Ureter (tissue), 1 donor: ENCODE measurements around the gene DYNLT3. TPM values are rescaled to one million over a fixed set of nuclear protein-coding genes. Genes with fewer than 3 reads are reported as not detected.

Experiments used
- DNase-seq: peaks from one replicate; pipeline ENCODE4 v3.0.0-alpha.2; 2020; ENCODE audit warnings: low spot score
- total RNA-seq: library from RNA; stranded (reverse); gene quantifications from one replicate; pipeline ENCODE4 v1.2.4, GENCODE V29; 2023
- donor health status: DM: yes; HTN: yes; CAD: no.

DYNLT3 gene
- total RNA-seq, 1 donor from 2014 or later: 31.9 TPM

DNA sequence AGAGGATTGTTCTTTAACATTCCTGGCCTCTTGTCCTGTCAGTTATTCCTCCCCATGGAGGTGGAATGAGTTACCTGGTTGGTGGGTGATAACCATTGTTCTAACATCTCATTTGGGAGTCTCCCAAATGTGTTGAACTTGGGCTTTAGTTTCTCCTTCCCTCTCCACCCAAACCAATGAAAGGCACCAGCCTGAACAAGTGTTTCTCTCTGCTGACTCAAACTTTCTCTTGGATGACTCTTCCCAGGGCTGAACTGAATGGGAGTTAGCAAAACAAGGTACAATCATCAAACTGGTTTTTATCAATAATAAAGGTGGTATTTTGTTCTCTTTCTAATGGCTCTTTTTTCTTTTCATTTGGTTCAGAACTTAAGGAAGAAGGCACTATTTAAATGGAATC lies 2.7 kb downstream of the DYNLT3 start:
- DNase-seq: no peak

DNA sequence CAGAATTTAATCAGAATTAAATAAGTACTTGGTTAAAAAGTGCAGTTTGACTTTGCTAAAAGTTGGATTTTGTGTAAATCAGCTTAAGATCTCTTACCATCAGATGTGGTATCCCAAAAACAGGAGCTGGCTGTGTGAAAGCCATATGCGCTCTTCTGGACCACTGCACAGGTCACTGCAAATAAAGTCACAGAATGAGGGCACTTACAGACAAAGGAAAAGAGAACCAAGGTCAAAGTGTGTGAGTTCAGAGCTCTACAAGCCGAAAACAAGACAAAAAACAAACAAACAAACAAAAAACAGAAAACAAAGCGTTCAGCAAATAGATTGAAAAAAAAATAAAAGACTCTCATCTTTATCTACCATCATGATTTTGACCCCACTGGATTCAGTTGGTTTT lies 6.4 kb downstream of the DYNLT3 start:
- DNase-seq: no peak

GRCh38 chrX:37834937-37835336 lies 12.4 kb downstream of the DYNLT3 start:
- DNase-seq: no peak

DNA sequence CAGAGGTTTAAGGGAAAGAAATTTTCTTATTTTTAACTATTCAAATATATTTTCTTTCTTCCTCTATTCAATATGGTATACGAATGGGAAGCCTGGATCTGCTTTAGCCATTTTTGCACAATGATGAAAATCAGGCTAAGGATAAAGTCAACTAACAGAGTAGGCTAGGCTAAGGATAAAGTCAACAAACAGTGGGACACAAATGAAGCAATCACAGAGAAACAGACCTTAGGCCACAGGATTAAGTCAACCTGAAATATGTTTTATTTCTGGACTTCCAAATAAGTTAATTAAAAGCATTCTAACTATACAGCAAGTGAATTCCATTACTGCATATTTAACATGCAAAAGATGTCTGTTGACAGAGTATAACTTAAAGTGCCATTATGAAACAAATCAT lies 17.0 kb downstream of the DYNLT3 start:
- DNase-seq: no peak

- no peak for DNase-seq
These were observed 17.6 kb downstream of the DYNLT3 start for GRCh38 chrX:37829721-37830120.

GRCh38 chrX:37825215-37825842 lies 22.0 kb downstream of the DYNLT3 start:
- DNase-seq: peak; percentile 46

GRCh38 chrX:37824491-37825214 lies 22.7 kb downstream of the DYNLT3 start:
- DNase-seq: no peak

- DNase-seq: no peak
These were observed 26.7 kb downstream of the DYNLT3 start for GRCh38 chrX:37820646-37821045.

- no peak for DNase-seq
These were observed 29.3 kb downstream of the DYNLT3 start for GRCh38 chrX:37818031-37818430.

GRCh38 chrX:37817579-37817978 lies 29.8 kb downstream of the DYNLT3 start:
- no peak for DNase-seq

GRCh38 chrX:37817176-37817575 lies 30.2 kb downstream of the DYNLT3 start:
- DNase-seq: no peak

DNA sequence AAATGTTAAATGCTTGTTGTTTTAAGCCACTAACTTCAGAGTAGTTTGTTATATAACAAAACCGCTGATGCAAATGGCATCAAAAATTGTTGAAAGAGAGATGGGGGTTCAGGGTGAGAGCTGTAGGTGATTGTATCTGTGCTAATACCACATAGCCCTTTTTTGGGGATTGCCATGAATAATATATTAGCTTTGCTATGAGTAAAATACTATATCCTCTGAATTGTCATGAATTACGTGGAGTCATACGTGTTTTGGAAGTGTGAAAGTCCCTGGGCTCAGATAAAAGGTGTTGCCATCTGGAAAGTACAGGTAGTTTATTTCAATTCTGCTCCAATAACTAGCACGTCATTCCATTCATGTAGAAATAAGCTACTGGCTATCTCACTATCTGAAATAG lies 30.6 kb downstream of the DYNLT3 start:
- DNase-seq: no peak

GRCh38 chrX:37815366-37815765 lies 32.0 kb downstream of the DYNLT3 start:
- no peak for DNase-seq

- no peak for DNase-seq
These were observed 33.8 kb downstream of the DYNLT3 start for GRCh38 chrX:37813570-37813969.

- no peak for DNase-seq
These were observed 35.3 kb downstream of the DYNLT3 start for GRCh38 chrX:37812110-37812509.

DNA sequence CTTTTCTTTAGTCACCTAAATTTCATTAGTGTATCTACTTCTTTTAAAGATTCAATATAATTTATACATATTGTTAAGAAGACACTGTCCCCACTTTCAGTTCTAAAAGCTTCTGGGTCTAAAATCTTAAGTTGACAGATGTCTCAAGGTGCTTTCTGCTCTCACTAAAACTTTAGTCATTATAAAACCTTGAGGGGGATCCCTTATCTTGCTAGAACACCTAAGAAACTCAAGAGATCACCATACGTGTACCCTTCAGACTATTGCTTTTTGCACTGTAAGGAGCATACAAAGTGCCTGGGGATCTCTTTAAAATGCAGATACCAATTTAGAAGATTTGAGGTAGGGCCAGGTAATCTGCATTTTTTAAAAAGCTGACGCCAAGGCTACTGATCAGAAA lies 37.4 kb downstream of the DYNLT3 start:
- DNase-seq: no peak

DNA sequence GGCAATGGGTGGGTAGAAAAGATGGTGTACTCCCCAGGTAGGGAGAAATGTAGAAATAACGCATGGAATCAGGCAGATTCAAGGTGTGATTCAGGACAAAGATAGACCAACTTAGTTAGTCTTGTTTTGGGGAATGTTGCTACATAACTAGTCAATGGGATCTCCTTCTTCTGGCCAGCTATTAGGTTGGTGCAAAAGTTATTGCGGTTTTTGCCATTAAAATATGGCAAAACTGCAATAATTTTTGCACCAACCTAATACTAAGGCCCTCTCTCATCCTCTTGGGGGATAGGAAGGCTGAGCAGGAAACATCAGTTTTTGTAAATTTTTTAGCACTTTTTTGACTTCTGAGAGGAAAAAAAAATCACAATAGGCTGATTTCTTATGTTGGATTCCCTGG lies 44.3 kb downstream of the DYNLT3 start:
- no peak for DNase-seq

DNA sequence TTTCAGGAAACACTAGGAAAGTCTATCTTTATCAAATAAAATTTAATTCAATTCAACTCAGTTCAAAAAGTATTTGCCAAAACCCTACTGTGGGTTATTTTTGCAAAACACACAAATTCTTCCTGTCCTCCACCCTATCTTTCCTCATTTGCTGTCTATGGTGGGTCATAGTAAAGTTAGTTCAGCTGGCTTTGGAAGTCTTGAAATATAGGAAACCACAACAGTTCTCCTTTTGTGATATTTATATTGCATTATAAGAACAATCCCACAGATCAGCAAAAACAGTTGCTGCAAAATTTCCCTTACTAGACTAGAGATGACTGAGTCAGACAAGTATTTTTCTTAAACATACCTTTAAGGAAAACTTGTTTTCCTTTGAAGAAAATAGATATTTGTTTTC lies 45.3 kb downstream of the DYNLT3 start:
- no peak for DNase-seq

DNA sequence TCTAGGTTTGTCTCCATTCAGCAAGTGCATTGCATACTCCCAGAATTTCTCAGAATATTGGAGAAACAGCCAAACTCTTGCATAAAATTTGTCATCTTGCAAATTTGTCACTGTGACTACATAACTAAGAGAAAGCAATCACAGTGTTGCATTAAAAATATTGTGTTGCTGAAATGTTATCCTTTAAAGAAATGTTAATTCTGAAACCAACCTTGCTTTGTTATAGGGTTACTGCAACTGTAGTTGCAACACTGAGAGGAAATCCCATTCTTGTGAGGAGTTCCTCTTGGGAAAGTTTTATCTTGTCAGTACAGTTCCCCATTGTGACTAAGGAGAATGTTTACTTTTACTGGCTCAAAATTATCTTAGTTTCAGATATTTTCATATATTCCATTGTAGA lies 46.7 kb downstream of the DYNLT3 start:
- DNase-seq: no peak

DNA sequence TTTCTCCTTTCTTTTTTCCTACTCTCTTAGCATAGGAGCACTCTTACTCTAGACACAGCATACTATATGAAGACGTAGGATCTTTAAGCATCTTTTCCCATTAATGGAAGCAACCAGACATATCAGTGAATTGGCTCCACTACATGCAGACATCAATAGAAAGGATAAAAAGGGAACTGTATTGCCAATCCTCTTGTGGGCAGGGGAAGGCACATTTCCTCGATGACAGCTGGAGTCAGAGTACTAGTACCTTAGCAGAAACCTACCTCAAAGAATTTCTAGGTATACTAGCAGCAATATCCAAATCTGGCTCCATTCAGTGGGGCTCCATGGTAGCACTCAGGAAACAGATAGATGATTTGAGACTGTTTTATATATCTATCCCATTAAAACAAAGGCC lies 47.4 kb downstream of the DYNLT3 start:
- no peak for DNase-seq

GRCh38 chrX:37796805-37797204 lies 50.6 kb downstream of the DYNLT3 start:
- DNase-seq: no peak

DNA sequence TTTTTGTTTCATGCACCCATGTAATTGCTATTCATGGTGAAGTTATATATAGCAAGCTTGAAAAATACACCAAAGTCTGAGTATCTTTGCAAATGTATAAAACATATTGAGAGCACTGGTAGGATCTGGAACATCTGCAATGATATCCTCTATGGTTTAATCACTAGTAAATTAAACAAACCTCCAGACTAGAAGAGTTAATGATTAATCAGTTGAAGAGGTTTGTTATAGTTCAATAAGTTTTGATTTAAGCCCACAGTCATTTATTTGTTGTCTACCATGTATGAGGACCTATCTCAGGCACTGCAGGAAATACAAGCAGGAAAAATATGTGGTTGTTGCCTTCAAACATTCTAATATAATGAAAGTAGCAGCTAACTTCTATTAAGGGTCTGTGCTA lies 51.1 kb downstream of the DYNLT3 start:
- DNase-seq: no peak
